Measurements from ENCODE around the gene IFITM1. TPM values are rescaled to one million over a fixed set of nuclear protein-coding genes. Genes with fewer than 3 reads are reported as not detected.
"Not testable (repeated sequence)": the region's sequence is repeated elsewhere in the genome, so short reads cannot be mapped to it uniquely, and the experiment has no call there.

Gene IFITM1
- total RNA-seq, 2 donors from 2014 or later: 95.7 to 97.1 TPM

- peak overlapping the region; percentile 52 for H3K4me3 Mint-ChIP-seq
- peak overlapping the region; percentile 74 for H3K27ac Mint-ChIP-seq
- H3K9me3 Mint-ChIP-seq: no peaks in the 10 kb centered on the region
- peaks cover 5% of the 10 kb centered on the region for H3K4me1 Mint-ChIP-seq
- no peaks in the 10 kb centered on the region for H3K36me3 Mint-ChIP-seq (ENCODE audit: low read depth)
- no peak for ATAC-seq (replicated peaks)
- no peaks in the 10 kb centered on the region for H3K27me3 Mint-ChIP-seq
Observed at GRCh38 chr11:360326-361280, 46.8 kb downstream of the IFITM1 start.

GRCh38 chr11:362642-363442 is 49.0 kb downstream of the IFITM1 start:
- Mint-ChIP-seq H3K36me3 (ENCODE audit: low read depth) (no peaks in the 10 kb centered on the region), H3K27me3 (peaks cover 6% of the 10 kb centered on the region), H3K9me3 (no peaks in the 10 kb centered on the region), H3K4me1 (peaks cover 6% of the 10 kb centered on the region), H3K27ac (no peak overlapping the region), H3K4me3 (no peak overlapping the region)
- no peak for ATAC-seq (replicated peaks)

- H3K36me3 Mint-ChIP-seq (ENCODE audit: low read depth); ATAC-seq (replicated peaks); H3K9me3 Mint-ChIP-seq; H3K4me3 Mint-ChIP-seq; H3K27ac Mint-ChIP-seq: not testable (repeated sequence)
- peaks cover 12% of the 10 kb centered on the region for H3K4me1 Mint-ChIP-seq
- H3K27me3 Mint-ChIP-seq: peaks cover 11% of the 10 kb centered on the region
Observed at GRCh38 chr11:363443-363805, 49.6 kb downstream of the IFITM1 start.

GRCh38 chr11:363948-364761 is 50.3 kb downstream of the IFITM1 start:
- peaks cover 14% of the 10 kb centered on the region for H3K27me3 Mint-ChIP-seq
- peak; percentile 85 for ATAC-seq (replicated peaks)
- H3K36me3 Mint-ChIP-seq (ENCODE audit: low read depth): no peaks in the 10 kb centered on the region
- no peak overlapping the region for H3K27ac Mint-ChIP-seq
- H3K9me3 Mint-ChIP-seq: no peaks in the 10 kb centered on the region
- H3K4me1 Mint-ChIP-seq: peaks cover 14% of the 10 kb centered on the region
- H3K4me3 Mint-ChIP-seq: no peak overlapping the region

Other genes starting within 250 kb of the IFITM1 start
- gene SCGB1C1, start 121.0 kb upstream of the IFITM1 start, total RNA-seq: not detected
- gene BET1L, start 106.6 kb upstream of the IFITM1 start, total RNA-seq: 10 to 100 TPM; 32.5 to 84.3 TPM
- gene RIC8A, start 106.3 kb upstream of the IFITM1 start, total RNA-seq: 100 to 1,000 TPM; 118 to 139 TPM
- 10 to 100 TPM; 16.5 to 48.5 TPM for gene SIRT3, start 77.7 kb upstream of the IFITM1 start, total RNA-seq
- gene PSMD13, start 77.1 kb upstream of the IFITM1 start, total RNA-seq: 100 to 1,000 TPM; 153 to 211 TPM
- gene NLRP6, start 35.6 kb upstream of the IFITM1 start, total RNA-seq: 1 to 10 TPM in 1 of 2 donors, under 1 TPM in 1; 0.43 to 2.2 TPM
- 100 to 1,000 TPM in 1 of 2 donors, 10 to 100 TPM in 1; 31.7 to 196 TPM for gene PGGHG, start 24.9 kb upstream of the IFITM1 start, total RNA-seq
- not detected for gene IFITM5, start 14.5 kb upstream of the IFITM1 start, total RNA-seq
- 100 to 1,000 TPM; 187 to 261 TPM for gene IFITM2, start 6.2 kb upstream of the IFITM1 start, total RNA-seq
- 10 to 100 TPM in 1 of 2 donors, 1 to 10 TPM in 1; 2.7 to 26.0 TPM for gene IFITM3, start 6.8 kb downstream of the IFITM1 start, total RNA-seq
- gene B4GALNT4, start 55.5 kb downstream of the IFITM1 start, total RNA-seq: 1 to 10 TPM; 1.4 to 9.4 TPM
- not detected for gene PKP3, start 80.2 kb downstream of the IFITM1 start, total RNA-seq
- gene SIGIRR, start 101.0 kb downstream of the IFITM1 start, total RNA-seq: 10 to 100 TPM; 49.5 to 55.7 TPM
- gene ANO9, start 128.0 kb downstream of the IFITM1 start, total RNA-seq: 100 to 1,000 TPM in 1 of 2 donors, 10 to 100 TPM in 1; 36.0 to 119 TPM
- gene PTDSS2, start 136.2 kb downstream of the IFITM1 start, total RNA-seq: 10 to 100 TPM; 24.1 to 28.0 TPM
- gene RNH1, start 193.2 kb downstream of the IFITM1 start, total RNA-seq: 100 to 1,000 TPM in 1 of 2 donors, 10 to 100 TPM in 1; 88.4 to 126 TPM
- gene HRAS, start 221.5 kb downstream of the IFITM1 start, total RNA-seq: 10 to 100 TPM; 29.5 to 73.2 TPM
- 1 to 10 TPM; 1.1 to 4.4 TPM for gene LRRC56, start 223.5 kb downstream of the IFITM1 start, total RNA-seq
- 1 to 10 TPM; 2.7 to 6.6 TPM for gene LMNTD2, start 246.7 kb downstream of the IFITM1 start, total RNA-seq
- gene RASSF7, start 246.9 kb downstream of the IFITM1 start, total RNA-seq: 10 to 100 TPM; 22.7 to 37.7 TPM

Measured in activated T-helper 17 cell treated with anti-CD3 and anti-CD28 coated beads, Interleukin-2, amount 50 U/mL, for 72 hours (primary cell).